Measurements from ENCODE around the gene RASGRP1. TPM values are rescaled to one million over a fixed set of nuclear protein-coding genes. Genes with fewer than 3 reads are reported as not detected.

Gene RASGRP1
- total RNA-seq, 1 donor from 2014 or later: 4.5 TPM

DNA sequence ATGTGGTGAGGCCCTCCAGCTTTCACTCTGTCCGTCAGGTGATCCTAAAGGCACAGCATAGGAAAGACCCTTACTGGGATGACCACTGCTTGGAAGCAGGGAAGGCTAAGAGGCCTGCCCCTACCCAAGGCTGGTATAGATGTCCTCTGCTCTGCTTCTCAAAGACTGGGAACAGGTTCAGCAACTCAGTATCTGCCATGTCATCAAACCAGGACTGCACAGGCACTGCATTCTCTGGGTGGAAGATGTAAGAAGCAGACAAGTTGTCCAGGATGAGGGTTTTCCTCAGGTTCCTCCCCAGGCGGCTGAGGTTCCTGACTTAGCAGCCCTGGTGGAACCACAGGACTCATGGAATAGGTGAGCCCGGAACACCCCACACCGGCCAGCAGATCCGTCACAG, 106.0 kb downstream of the RASGRP1 start:
- no peak for DNase-seq

DNA sequence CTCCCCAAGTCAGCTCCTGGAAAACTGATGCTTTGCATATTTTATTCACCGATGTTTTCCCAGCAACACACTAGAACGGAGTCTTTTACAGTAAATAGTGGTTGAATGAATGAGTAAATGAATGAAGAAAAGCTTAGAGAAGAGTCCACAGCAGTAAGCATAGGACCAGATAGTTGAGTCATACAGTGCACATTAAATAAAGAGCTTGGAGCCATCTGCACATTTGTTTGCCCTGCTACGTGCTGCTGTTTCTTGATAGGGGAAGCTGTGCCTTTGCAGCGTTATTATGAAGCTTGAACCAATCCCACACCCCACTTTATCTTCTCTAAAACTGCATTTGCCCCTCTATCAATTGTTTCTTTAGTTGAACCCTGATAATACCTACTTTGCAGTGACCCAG, 109.5 kb downstream of the RASGRP1 start:
- DNase-seq: no peak

- DNase-seq: no peak
Observed at GRCh38 chr15:38454696-38455090, 109.9 kb downstream of the RASGRP1 start.

GRCh38 chr15:38453971-38454695, 110.5 kb downstream of the RASGRP1 start, which contains the start of gene FAM98B:
TSS of gene FAM98B (plus strand) at chr15:38454127. CDS start at chr15:38454162, 35 bp downstream.
- peak; percentile 93 for DNase-seq

DNA sequence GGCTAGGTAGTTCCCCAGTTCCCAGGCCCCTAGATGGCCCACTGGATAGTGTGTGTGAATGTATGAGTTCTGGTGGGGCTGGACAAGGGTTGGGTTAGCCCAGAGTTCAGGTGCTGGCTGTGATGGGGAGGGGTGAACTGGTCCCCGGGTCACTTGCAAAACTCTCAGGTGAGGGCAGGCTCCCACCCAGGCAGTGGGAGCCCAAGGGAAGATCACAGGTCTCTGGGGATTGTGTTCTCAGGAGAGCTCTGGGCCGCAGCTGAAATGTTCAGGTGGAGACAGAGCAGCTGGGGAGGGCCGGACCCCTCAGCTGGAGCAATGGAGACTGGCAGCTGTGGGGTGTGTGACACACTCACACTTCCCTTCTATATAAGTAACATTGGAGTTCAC, 123.5 kb downstream of the RASGRP1 start:
- DNase-seq: no peak

- DNase-seq: peak; percentile 6
Observed at GRCh38 chr15:38440353-38441129, 124.1 kb downstream of the RASGRP1 start.

Other genes with a start within 250 kb of the RASGRP1 start
- gene FAM98B, start 110.7 kb downstream of the RASGRP1 start, total RNA-seq: 35.4 TPM